RWPE2 (cell line): ENCODE measurements around the gene GUCY2D.

Experiments
- ATAC-seq: fragments of 200-7000 bp; cut with Tn5 transposase; 3 replicates; pipeline ENCODE4 v1.9.1; 2021; ENCODE audit warnings: low read depth
- DNase-seq: peaks from one replicate; pipeline ENCODE4 v3.0.0-alpha.2; 2020; ENCODE audit warnings: low spot score
- H3K27ac ChIP-seq: fragments of 450-650 bp; 2 replicates; pipeline ENCODE4 v1.5.1; 2017; ENCODE audit warnings: mild to moderate bottlenecking; ENCODE audit not compliant: poor library complexity, severe bottlenecking
- H3K27me3 ChIP-seq: fragments of 250-450 bp; sonication (Bioruptor Pico); 2 replicates; pipeline ENCODE4 v1.5.1; 2021; ENCODE audit warnings: mild to moderate bottlenecking, moderate library complexity; ENCODE audit not compliant: insufficient read depth, poor library complexity, severe bottlenecking
- H3K36me3 ChIP-seq: fragments of 250-450 bp; sonication (Bioruptor Pico); 2 replicates; pipeline ENCODE4 v1.5.1; 2020; ENCODE audit warnings: low read depth, mild to moderate bottlenecking, moderate library complexity
- H3K4me1 ChIP-seq: fragments of 250-450 bp; sonication (Bioruptor Pico); 2 replicates; pipeline ENCODE4 v1.5.1; 2021; ENCODE audit warnings: mild to moderate bottlenecking, moderate library complexity; ENCODE audit not compliant: insufficient read depth, poor library complexity, severe bottlenecking
- H3K4me3 ChIP-seq: fragments of 250-450 bp; sonication (Bioruptor Pico); 2 replicates; pipeline ENCODE4 v1.5.1; 2021; ENCODE audit warnings: mild to moderate bottlenecking, moderate library complexity; ENCODE audit not compliant: severe bottlenecking
- H3K9me3 ChIP-seq: fragments of 250-450 bp; sonication (Bioruptor Pico); 2 replicates; pipeline ENCODE4 v1.5.1; 2021; ENCODE audit warnings: mild to moderate bottlenecking, moderate library complexity; ENCODE audit not compliant: severe bottlenecking
- CTCF ChIP-seq: fragments of 450-650 bp; IDR thresholded peaks from one replicate; pipeline ENCODE4 v1.5.1; 2017; ENCODE audit warnings: mild to moderate bottlenecking, moderate library complexity; ENCODE audit not compliant: poor library complexity, severe bottlenecking

Gene GUCY2D

GRCh38 chr17:8048236-8048635 is 45.8 kb downstream of the GUCY2D start:
- ATAC-seq (no peak), DNase-seq (no peak)
- no peak for TF ChIP-seq CTCF
- Histone ChIP-seq H3K4me3 (no peak overlapping the region), H3K4me1 (no peaks in the 10 kb centered on the region), H3K36me3 (no peaks in the 10 kb centered on the region), H3K27me3 (no peaks in the 10 kb centered on the region), H3K9me3 (no peaks in the 10 kb centered on the region), H3K27ac (no peak overlapping the region)

DNA sequence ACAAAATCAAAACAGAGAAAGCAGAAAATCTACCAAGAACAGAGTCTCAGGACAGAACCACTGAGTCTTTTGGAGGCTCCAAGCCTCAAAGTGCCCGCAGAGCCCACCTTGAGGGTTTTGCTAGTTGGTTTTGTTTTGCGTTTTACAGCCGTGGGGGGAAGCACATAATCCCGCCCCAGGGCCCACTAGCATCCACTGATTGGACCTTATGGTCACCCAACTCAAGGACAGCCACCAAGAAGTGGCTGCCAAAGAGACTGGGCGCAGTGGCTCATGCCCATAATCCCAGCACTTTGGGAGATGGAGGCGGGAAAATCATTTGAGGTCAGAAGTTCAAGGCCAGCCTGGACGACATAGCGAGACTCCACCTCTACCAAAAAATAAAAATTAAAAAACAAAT is 46.3 kb downstream of the GUCY2D start:
- no peak overlapping the region for H3K27ac ChIP-seq
- DNase-seq (no peak), ATAC-seq (no peak)
- H3K36me3 ChIP-seq, result no peaks in the 10 kb centered on the region
- no peak overlapping the region for H3K4me3 ChIP-seq
- no peaks in the 10 kb centered on the region for H3K4me1 ChIP-seq
- H3K27me3 ChIP-seq, result no peaks in the 10 kb centered on the region
- no peak for TF ChIP-seq CTCF
- H3K9me3 ChIP-seq, result no peaks in the 10 kb centered on the region

DNA sequence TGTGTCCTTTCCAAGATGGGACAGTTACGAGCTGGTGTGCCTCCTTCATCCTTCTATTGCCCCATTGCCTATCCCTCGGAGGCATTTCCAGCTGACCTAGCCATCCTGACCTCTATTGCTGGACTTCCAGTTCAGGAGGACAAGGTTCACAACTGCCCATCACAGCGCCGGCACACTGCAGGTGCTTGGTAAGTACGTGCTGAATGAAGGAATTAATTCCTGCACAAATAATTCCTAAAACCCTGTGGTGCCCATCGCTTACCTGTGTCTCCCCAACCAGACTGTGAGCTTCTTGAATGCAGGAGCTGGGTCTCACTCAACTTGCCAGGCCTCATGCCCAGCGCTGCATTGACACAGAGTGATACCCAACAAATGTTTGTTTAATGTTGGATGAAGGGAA is 49.4 kb downstream of the GUCY2D start:
- no peak for DNase-seq
- no peak overlapping the region for H3K27ac ChIP-seq
- H3K36me3 ChIP-seq, result no peaks in the 10 kb centered on the region
- H3K9me3 ChIP-seq, result no peaks in the 10 kb centered on the region
- ATAC-seq, result no peak
- H3K4me1 ChIP-seq, result peaks cover 7% of the 10 kb centered on the region
- no peak overlapping the region for H3K4me3 ChIP-seq
- no peak for TF ChIP-seq CTCF
- H3K27me3 ChIP-seq, result no peaks in the 10 kb centered on the region

DNA sequence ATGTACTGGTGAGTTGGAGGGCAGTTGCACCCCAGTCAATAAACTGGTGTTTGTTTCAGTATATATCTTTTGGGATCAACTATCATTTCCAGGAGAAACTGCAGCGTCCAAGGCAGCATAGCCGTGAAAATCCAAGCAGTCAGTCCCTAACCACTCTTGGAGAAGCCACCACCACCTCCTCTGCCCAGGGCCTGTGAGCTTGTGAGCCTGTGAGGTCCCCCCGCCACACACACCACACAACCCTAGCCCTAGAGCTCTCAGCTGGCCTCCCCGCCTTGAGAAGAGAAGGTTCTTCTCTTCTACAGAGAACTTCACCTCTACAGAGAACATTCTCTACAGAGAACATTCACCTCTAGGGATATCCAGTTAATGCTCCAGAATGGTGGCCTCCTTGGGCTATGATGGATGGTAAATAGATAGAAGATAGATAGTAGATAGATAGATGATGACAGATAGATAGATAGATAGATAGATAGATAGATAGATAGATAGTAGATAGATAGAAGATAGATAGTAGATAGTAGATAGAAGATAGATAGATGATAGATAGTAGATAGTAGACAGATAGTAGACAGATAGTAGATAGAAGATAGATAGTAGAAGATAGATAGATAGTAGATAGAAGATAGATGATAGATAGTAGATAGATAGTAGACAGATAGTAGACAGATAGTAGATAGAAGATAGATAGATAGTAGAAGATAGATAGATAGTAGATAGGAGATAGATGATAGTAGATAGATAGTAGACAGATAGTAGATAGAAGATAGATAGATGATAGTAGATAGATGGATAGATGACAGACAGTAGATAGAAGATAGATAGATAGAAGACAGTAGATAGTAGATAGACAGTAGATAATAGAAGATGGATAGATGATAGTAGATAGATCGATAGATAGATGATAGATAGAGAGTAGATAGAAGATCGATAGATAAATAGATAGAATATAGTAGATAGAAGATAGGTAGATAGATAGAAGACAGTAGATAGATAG is 50.1 kb downstream of the GUCY2D start:
- no peak for ATAC-seq
- no peak for DNase-seq
- H3K36me3 ChIP-seq, result no peaks in the 10 kb centered on the region
- H3K27ac ChIP-seq, result no peak overlapping the region
- H3K4me1 ChIP-seq, result peaks cover 7% of the 10 kb centered on the region
- no peak overlapping the region for H3K4me3 ChIP-seq
- H3K27me3 ChIP-seq, result no peaks in the 10 kb centered on the region
- no peak for TF ChIP-seq CTCF
- no peaks in the 10 kb centered on the region for H3K9me3 ChIP-seq

DNA sequence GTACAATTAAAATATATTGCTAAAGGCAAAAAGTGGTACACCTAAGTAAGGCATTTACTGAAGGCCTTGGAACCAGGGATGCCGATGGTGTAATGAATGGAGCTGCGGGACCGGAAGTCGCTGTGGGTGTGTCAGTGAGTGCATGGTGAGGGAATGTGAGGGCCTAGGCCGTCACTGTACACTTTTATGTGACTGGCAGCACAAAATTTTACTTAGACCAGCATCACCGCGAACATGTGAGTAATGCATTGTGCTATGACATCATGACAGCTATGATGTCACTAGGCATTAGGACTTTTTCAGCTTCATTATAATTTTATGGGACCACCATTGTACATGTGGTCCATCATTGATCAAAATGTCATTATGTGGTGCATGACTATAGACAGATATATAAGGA is 51.2 kb downstream of the GUCY2D start:
- H3K27me3 ChIP-seq, result no peaks in the 10 kb centered on the region
- H3K9me3 ChIP-seq, result no peaks in the 10 kb centered on the region
- no peak for DNase-seq
- no peak overlapping the region for H3K27ac ChIP-seq
- ATAC-seq, result no peak
- H3K4me3 ChIP-seq, result no peak overlapping the region
- peaks cover 7% of the 10 kb centered on the region for H3K4me1 ChIP-seq
- no peaks in the 10 kb centered on the region for H3K36me3 ChIP-seq
- no peak for TF ChIP-seq CTCF
